Aorta (tissue), 5 donors: ENCODE measurements around the gene BCL7C. TPM values are rescaled to one million over a fixed set of nuclear protein-coding genes. Genes with fewer than 3 reads are reported as not detected.
A peak's percentile ranks its signal among the peaks of the same experiment; 100 is the strongest.

ENCODE experiments used
- ATAC-seq: fragments of 200-7000 bp; cut with Tn5 transposase; one replicate; pipeline ENCODE4 v1.9.1; 2022; ENCODE audit warnings: moderate library complexity; ENCODE audit not compliant: low FRiP score
- DNase-seq, 2 donors: peaks; one replicate each; pipeline ENCODE4 v3.0.0-alpha.2; 2020
- H3K27ac ChIP-seq, 2 donors: one replicate each; pipeline ENCODE4 v1.5.1; 2013; ENCODE audit warnings: low read length in 2 of 2, mild to moderate bottlenecking in 2 of 2, moderate library complexity in 2 of 2, control low read depth in 1 of 2, inconsistent platforms in 1 of 2, low read depth in 1 of 2
- H3K27me3 ChIP-seq, 2 donors: one replicate each; pipeline ENCODE4 v1.6.1; 2013; ENCODE audit warnings: control low read depth in 1 of 2, low read length in 1 of 2, mild to moderate bottlenecking in 1 of 2, moderate library complexity in 1 of 2; ENCODE audit not compliant: insufficient read depth in 2 of 2, control insufficient read depth in 1 of 2
- H3K36me3 ChIP-seq, 2 donors: one replicate each; pipeline ENCODE4 v1.6.1; 2013; ENCODE audit warnings: control low read depth in 1 of 2, low read length in 1 of 2, mild to moderate bottlenecking in 1 of 2; ENCODE audit not compliant: insufficient read depth in 2 of 2, control insufficient read depth in 1 of 2
- H3K4me1 ChIP-seq, 2 donors: one replicate each; pipeline ENCODE4 v1.6.1; 2013; ENCODE audit warnings: low read length in 2 of 2, control low read depth in 1 of 2, mild to moderate bottlenecking in 1 of 2, moderate library complexity in 1 of 2; ENCODE audit not compliant: insufficient read depth in 2 of 2, control insufficient read depth in 1 of 2
- H3K4me3 ChIP-seq, 2 donors: one replicate each; pipeline ENCODE4 v1.5.1; 2013; ENCODE audit warnings: low read length in 2 of 2, control low read depth in 1 of 2, mild to moderate bottlenecking in 1 of 2
- H3K9me3 ChIP-seq: one replicate; pipeline ENCODE4 v1.6.1; 2013; ENCODE audit warnings: mild to moderate bottlenecking, low read length; ENCODE audit not compliant: control insufficient read depth
- WGBS, 2 donors: extraction: QIAGEN DNeasy Blood & Tissue Kit; methylation state at CpG; one replicate each; pipeline ENCODE4 v1.1.7; 2013; 5-methylcytosine and 5-hydroxymethylcytosine counted together
- intact Hi-C, 2 donors: fragments of 100-400 bp; cut with DNase I; formaldehyde crosslinking; loops; one replicate each; pipeline versions ENCODE4 v1.14.2 to v1.15.0; 2022
- polyA plus RNA-seq, 2 donors: library from polyadenylated mRNA; stranded (reverse); fragments of 200-250 nt; gene quantifications; one replicate each; pipeline ENCODE4 v1.2.3, GENCODE V29; 2013
- total RNA-seq, 2 donors: library from RNA; stranded (reverse); fragmentation: NEBNext Ultra II Directional; extraction: Animal tissue kit (Norgen Biotek cat#: 25700); gene quantifications; one replicate each; pipeline ENCODE4 v1.2.1, GENCODE V29; 2021
- donor health status: healthy with polysubstance abuse.
- donor health status: Bipolar disorder and iron deficiency.
- donor health status: DM: no; HTN: no; CAD: no.
- donor health status: DM: no; HTN: no; CAD: no.
- donor health status: DM: yes; HTN: yes; CAD: no.

The BCL7C gene
- total and polyA plus RNA-seq, 4 donors: 30.2 to 60.7 (median 44.3) TPM

- peaks cover 0 to 1% of the 10 kb centered on the region in 2 donors for H3K4me1 ChIP-seq
- intact Hi-C loops: no loop called here
Measured at GRCh38 chr16:30924076-30924912, 30.4 kb upstream of the BCL7C start.

GRCh38 chr16:30923554-30924075 is 29.7 kb upstream of the BCL7C start, which contains the start of gene FBXL19:
Gene FBXL19 (plus strand): TSS chr16:30923572. CDS start chr16:30925755, 2,183 bp downstream.
- H3K9me3 ChIP-seq: no peaks in the 10 kb centered on the region
- peak; percentile 72 to 80 for DNase-seq
- WGBS, 2 donors: 1 to 4% methylated on average over 5 to 31 of the region's 31 CpGs
- H3K36me3 ChIP-seq: no peaks in the 10 kb centered on the region
- intact Hi-C loops: loop anchor here in 1 of 2 donors (2.0 kb wide), 1 partner anchor 265 kb away; the partner anchor contains the start of gene FBRS
- peak within 1 kb of the TSS; percentile 83 to 90 for H3K4me3 ChIP-seq
- no peaks in the 10 kb centered on the region for H3K27me3 ChIP-seq
- no peak for ATAC-seq
- H3K27ac ChIP-seq: peak within 1 kb of the TSS; percentile 24 to 93
- H3K4me1 ChIP-seq: peaks cover 0 to 1% of the 10 kb centered on the region in 2 donors

More at GRCh38 chr16:30924076-30924912, 30.4 kb upstream of the BCL7C start:
- Histone ChIP-seq H3K27ac (peak overlapping the region in 1 of 2 donors; percentile 24), H3K36me3 (no peaks in the 10 kb centered on the region), H3K4me3 (peak overlapping the region; percentile 83 to 90), H3K27me3 (no peaks in the 10 kb centered on the region), H3K9me3 (no peaks in the 10 kb centered on the region)
- 3 to 10% methylated on average over 14 to 53 of the region's 53 CpGs for WGBS, 2 donors
- DNase-seq: peak in 1 of 2 donors; percentile 81
- ATAC-seq: no peak

GRCh38 chr16:30922960-30923535 is 29.2 kb upstream of the BCL7C start:
- Histone ChIP-seq H3K4me1 (peaks cover 0 to 1% of the 10 kb centered on the region in 2 donors), H3K36me3 (no peaks in the 10 kb centered on the region), H3K4me3 (peak overlapping the region; percentile 49 to 90), H3K27ac (peak overlapping the region in 1 of 2 donors; percentile 93), H3K9me3 (no peaks in the 10 kb centered on the region), H3K27me3 (no peaks in the 10 kb centered on the region)
- peak; percentile 93 for ATAC-seq
- WGBS, 2 donors: 0% methylated on average over 29 to 33 of the region's 33 CpGs
- DNase-seq: peak; percentile 100
- intact Hi-C loops: loop anchor here in 1 of 2 donors (1.0 to 2.0 kb wide), 2 partner anchors 27 to 264 kb away; partner anchors contain the start of genes CTF1 and FBRS

- DNase-seq (peak; percentile 100), ATAC-seq (peak; percentile 95)
- no peaks in the 10 kb centered on the region for H3K36me3 ChIP-seq
- H3K9me3 ChIP-seq: no peaks in the 10 kb centered on the region
- peaks cover 0 to 1% of the 10 kb centered on the region in 2 donors for H3K4me1 ChIP-seq
- no peaks in the 10 kb centered on the region for H3K27me3 ChIP-seq
- peak overlapping the region; percentile 13 to 33 for H3K4me3 ChIP-seq
- WGBS, 2 donors: 0% methylated on average over 42 of the region's 42 CpGs
- intact Hi-C loops: loop anchor here in 1 of 2 donors (1.0 to 2.0 kb wide), 2 partner anchors 26 to 264 kb away; partner anchors contain the start of genes CTF1 and FBRS
- peak overlapping the region in 1 of 2 donors; percentile 93 for H3K27ac ChIP-seq
Measured at GRCh38 chr16:30922420-30922959, 28.6 kb upstream of the BCL7C start.

- ATAC-seq (peak; percentile 68), DNase-seq (peak; percentile 95 to 97)
- Histone ChIP-seq H3K4me1 (peaks cover 0 to 1% of the 10 kb centered on the region in 2 donors), H3K27ac (peak overlapping the region in 1 of 2 donors; percentile 63), H3K36me3 (no peaks in the 10 kb centered on the region), H3K27me3 (no peaks in the 10 kb centered on the region), H3K4me3 (peak overlapping the region; percentile 13 to 45), H3K9me3 (no peaks in the 10 kb centered on the region)
- intact Hi-C loops: loop anchor here (1.0 to 2.0 kb wide), 5 partner anchors 26 to 263 kb away; partner anchors contain the start of genes CTF1 (in 1 of the 2) and FBRS (in 1 of the 2)
- 0 to 1% methylated on average over 37 of the region's 37 CpGs for WGBS, 2 donors
Measured at GRCh38 chr16:30921748-30922419, 28.0 kb upstream of the BCL7C start.

GRCh38 chr16:30921459-30921747 is 27.5 kb upstream of the BCL7C start:
- Histone ChIP-seq H3K36me3 (no peaks in the 10 kb centered on the region), H3K4me3 (no peak overlapping the region), H3K9me3 (no peaks in the 10 kb centered on the region), H3K27ac (peak overlapping the region in 1 of 2 donors; percentile 52), H3K4me1 (peaks cover 0 to 1% of the 10 kb centered on the region in 2 donors), H3K27me3 (no peaks in the 10 kb centered on the region)
- ATAC-seq: no peak
- WGBS, 2 donors: 18 to 19% methylated on average over 6 of the region's 6 CpGs
- DNase-seq: no peak
- intact Hi-C loops: loop anchor here (1.0 to 2.0 kb wide), 3 partner anchors 46 to 77 kb away; no protein-coding TSS in a partner anchor

GRCh38 chr16:30920891-30921290 is 27.0 kb upstream of the BCL7C start:
- intact Hi-C loops: loop anchor here (1.0 to 2.0 kb wide), 3 partner anchors 46 to 77 kb away; no protein-coding TSS in a partner anchor
- H3K9me3 ChIP-seq: no peaks in the 10 kb centered on the region

GRCh38 chr16:30918614-30919013 is 24.7 kb upstream of the BCL7C start:
- intact Hi-C loops: no loop called here

More at GRCh38 chr16:30920891-30921290, 27.0 kb upstream of the BCL7C start:
- Histone ChIP-seq H3K36me3 (no peaks in the 10 kb centered on the region), H3K4me3 (no peak overlapping the region), H3K4me1 (peaks cover 0 to 1% of the 10 kb centered on the region in 2 donors), H3K27me3 (no peaks in the 10 kb centered on the region), H3K27ac (peak overlapping the region in 1 of 2 donors; percentile 42)
- no peak for ATAC-seq
- 37 to 63% methylated on average over 2 of the region's 2 CpGs for WGBS, 2 donors
- DNase-seq: no peak

More at GRCh38 chr16:30918614-30919013, 24.7 kb upstream of the BCL7C start:
- Histone ChIP-seq H3K36me3 (no peaks in the 10 kb centered on the region), H3K4me3 (no peak overlapping the region), H3K9me3 (no peaks in the 10 kb centered on the region), H3K27ac (no peak overlapping the region), H3K27me3 (no peaks in the 10 kb centered on the region), H3K4me1 (peaks cover 0 to 1% of the 10 kb centered on the region in 2 donors)
- ATAC-seq: no peak
- WGBS, 2 donors: 88 to 91% methylated on average over 1 of the region's 1 CpG
- no peak for DNase-seq
